Neuron (in vitro differentiated cells): Measurements from ENCODE around the gene PRSS12.
A peak's percentile ranks its signal among the peaks of the same experiment; 100 is the strongest.
"Not testable (repeated sequence)": the region's sequence is repeated elsewhere in the genome, so short reads cannot be mapped to it uniquely, and the experiment has no call there.

ENCODE experiments used
- H2AFZ ChIP-seq: one replicate; pipeline ENCODE4 v1.6.1; 2013; ENCODE audit warnings: low read depth, mild to moderate bottlenecking, inconsistent platforms, low read length, moderate library complexity
- H3K27me3 ChIP-seq: one replicate; pipeline ENCODE4 v1.6.1; 2013; ENCODE audit warnings: low read length; ENCODE audit not compliant: insufficient read depth
- H3K36me3 ChIP-seq: one replicate; pipeline ENCODE4 v1.6.1; 2013; ENCODE audit warnings: low read length; ENCODE audit not compliant: insufficient read depth
- H3K4me1 ChIP-seq: one replicate; pipeline ENCODE4 v1.6.1; 2013; ENCODE audit warnings: low read length; ENCODE audit not compliant: insufficient read depth
- H3K4me3 ChIP-seq: 2 replicates; pipeline ENCODE4 v1.5.1; 2013; ENCODE audit warnings: mild to moderate bottlenecking, low read length, moderate library complexity
- H3K9me3 ChIP-seq: one replicate; pipeline ENCODE4 v1.6.1; 2013; ENCODE audit warnings: low read length

The PRSS12 gene

DNA sequence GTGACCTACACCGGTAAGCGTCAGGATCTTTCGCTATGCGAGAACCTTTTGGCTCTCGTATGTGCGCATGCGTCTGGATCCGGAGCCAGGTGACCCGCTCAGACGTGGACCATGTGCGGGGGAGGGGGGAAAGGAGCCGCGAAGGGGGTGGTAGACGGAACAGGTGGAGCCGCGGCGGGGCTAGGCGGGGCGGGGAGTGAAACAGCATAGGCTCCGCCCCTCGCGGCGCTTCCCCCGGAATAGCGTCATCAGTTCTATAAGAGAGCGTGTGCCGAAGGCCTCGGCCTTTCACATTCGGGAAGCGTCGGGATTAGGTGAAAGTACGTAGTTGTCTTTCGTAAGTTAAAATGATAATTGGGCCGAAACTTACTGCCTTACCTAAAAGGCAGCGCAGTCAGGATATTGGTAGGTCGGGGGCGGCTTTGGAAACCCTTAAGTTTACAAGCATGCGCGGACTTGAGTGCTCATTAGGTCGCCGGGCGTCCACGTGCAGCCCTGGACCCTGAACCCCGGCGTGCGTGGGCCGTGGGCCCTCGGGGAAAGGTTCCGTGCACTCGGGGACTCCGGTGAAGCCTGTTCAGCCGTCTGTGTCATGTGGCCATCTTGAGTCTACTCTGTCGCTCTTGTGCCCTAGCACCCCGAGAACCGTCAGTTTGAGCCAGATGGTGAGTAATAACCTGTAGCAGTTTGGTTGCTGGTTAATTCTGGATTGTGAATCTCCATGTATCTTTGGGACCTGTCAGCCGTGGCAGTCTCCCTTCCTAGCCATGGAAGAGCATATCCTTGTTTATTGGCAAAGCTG is 74.1 kb downstream of the PRSS12 start:
- Histone ChIP-seq H3K36me3 (no peaks in the 10 kb centered on the region), H3K9me3 (no peaks in the 10 kb centered on the region), H3K4me1 (no peaks in the 10 kb centered on the region), H2AFZ (peak overlapping the region; percentile 82), H3K4me3 (peak overlapping the region; percentile 86), H3K27me3 (peaks cover under 1% of the 10 kb centered on the region)

GRCh38 chr4:118277243-118277642 is 75.6 kb downstream of the PRSS12 start:
- Histone ChIP-seq H3K4me3 (no peak overlapping the region), H2AFZ (no peak overlapping the region), H3K27me3 (peaks cover 6% of the 10 kb centered on the region), H3K9me3 (no peaks in the 10 kb centered on the region), H3K36me3 (no peaks in the 10 kb centered on the region), H3K4me1 (no peaks in the 10 kb centered on the region)

DNA sequence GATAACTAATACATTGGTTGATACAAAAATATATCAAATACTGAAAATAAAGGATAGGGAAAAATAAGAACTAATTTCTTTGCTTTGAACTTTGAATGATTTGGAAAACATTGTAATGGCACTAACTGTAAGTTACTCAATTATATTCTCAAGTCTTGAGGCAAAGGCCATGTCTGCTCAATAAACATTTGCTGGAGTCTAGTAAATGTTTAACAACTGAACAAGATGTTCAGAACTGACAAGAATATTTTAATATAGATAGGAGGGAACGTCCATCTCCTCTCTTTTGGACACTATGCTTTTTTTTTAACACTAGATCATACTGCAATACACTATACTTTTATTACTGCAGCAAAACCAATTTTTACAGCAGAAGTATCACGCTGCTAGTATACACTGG is 76.2 kb downstream of the PRSS12 start:
- Histone ChIP-seq H3K4me3 (no peak overlapping the region), H3K9me3 (no peaks in the 10 kb centered on the region), H3K4me1 (no peaks in the 10 kb centered on the region), H2AFZ (no peak overlapping the region), H3K36me3 (no peaks in the 10 kb centered on the region), H3K27me3 (peaks cover 6% of the 10 kb centered on the region)

GRCh38 chr4:118273642-118274041 is 79.2 kb downstream of the PRSS12 start:
- Histone ChIP-seq H3K4me3 (no peak overlapping the region), H3K4me1 (no peaks in the 10 kb centered on the region), H2AFZ (no peak overlapping the region), H3K27me3 (peaks cover 6% of the 10 kb centered on the region), H3K9me3 (no peaks in the 10 kb centered on the region), H3K36me3 (no peaks in the 10 kb centered on the region)

- Histone ChIP-seq H3K36me3 (no peaks in the 10 kb centered on the region), H3K27me3 (peaks cover 6% of the 10 kb centered on the region), H3K4me3 (no peak overlapping the region), H3K4me1 (no peaks in the 10 kb centered on the region), H3K9me3 (no peaks in the 10 kb centered on the region), H2AFZ (no peak overlapping the region)
Observed at GRCh38 chr4:118271788-118272187, 81.0 kb downstream of the PRSS12 start.

DNA sequence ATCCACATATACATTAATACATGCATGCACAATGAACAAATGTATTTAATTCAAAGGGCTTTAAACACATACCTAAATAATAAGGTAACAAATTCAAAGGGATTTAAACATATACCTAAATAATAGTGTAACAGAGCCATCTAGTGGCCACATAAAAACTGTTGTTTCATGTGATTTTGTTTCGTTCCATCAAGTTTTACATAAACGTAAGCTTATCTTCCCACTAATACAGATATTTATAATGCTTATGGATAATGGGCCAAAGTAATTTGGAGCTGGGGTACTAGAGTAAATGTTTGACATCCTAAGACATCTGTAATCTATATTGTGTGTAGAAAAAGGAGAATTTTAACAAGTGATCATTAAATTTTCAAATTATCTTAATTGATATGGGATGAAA is 82.3 kb downstream of the PRSS12 start:
- H3K36me3 ChIP-seq: no peaks in the 10 kb centered on the region
- no peak overlapping the region for H2AFZ ChIP-seq
- H3K4me1 ChIP-seq: no peaks in the 10 kb centered on the region
- H3K4me3 ChIP-seq: no peak overlapping the region
- H3K9me3 ChIP-seq: no peaks in the 10 kb centered on the region
- H3K27me3 ChIP-seq: peaks cover 6% of the 10 kb centered on the region

- H3K27me3 ChIP-seq: peaks cover 6% of the 10 kb centered on the region
- no peaks in the 10 kb centered on the region for H3K9me3 ChIP-seq
Observed at GRCh38 chr4:118268780-118269179, 84.0 kb downstream of the PRSS12 start.

GRCh38 chr4:118266145-118266496 is 86.7 kb downstream of the PRSS12 start:
- not testable (repeated sequence) for H2AFZ ChIP-seq, H3K4me1 ChIP-seq, H3K4me3 ChIP-seq, H3K27me3 ChIP-seq, H3K9me3 ChIP-seq, H3K36me3 ChIP-seq

More at GRCh38 chr4:118268780-118269179, 84.0 kb downstream of the PRSS12 start:
- H3K4me3 ChIP-seq: no peak overlapping the region
- H3K36me3 ChIP-seq: no peaks in the 10 kb centered on the region
- no peaks in the 10 kb centered on the region for H3K4me1 ChIP-seq
- H2AFZ ChIP-seq: no peak overlapping the region

GRCh38 chr4:118265312-118266144 is 87.3 kb downstream of the PRSS12 start:
- Histone ChIP-seq H3K27me3 (no peaks in the 10 kb centered on the region), H3K4me3 (no peak overlapping the region), H3K9me3 (no peaks in the 10 kb centered on the region), H3K4me1 (no peaks in the 10 kb centered on the region), H3K36me3 (no peaks in the 10 kb centered on the region), H2AFZ (no peak overlapping the region)

- Histone ChIP-seq H3K4me3 (no peak overlapping the region), H2AFZ (no peak overlapping the region), H3K4me1 (no peaks in the 10 kb centered on the region), H3K36me3 (no peaks in the 10 kb centered on the region), H3K27me3 (no peaks in the 10 kb centered on the region), H3K9me3 (no peaks in the 10 kb centered on the region)
Observed at GRCh38 chr4:118264096-118264495, 88.7 kb downstream of the PRSS12 start.

- H2AFZ ChIP-seq: no peak overlapping the region
- H3K27me3 ChIP-seq: no peaks in the 10 kb centered on the region
- H3K36me3 ChIP-seq: no peaks in the 10 kb centered on the region
- no peaks in the 10 kb centered on the region for H3K9me3 ChIP-seq
- H3K4me1 ChIP-seq: no peaks in the 10 kb centered on the region
- H3K4me3 ChIP-seq: no peak overlapping the region
Observed at GRCh38 chr4:118260309-118260708, 92.5 kb downstream of the PRSS12 start.

- no peaks in the 10 kb centered on the region for H3K36me3 ChIP-seq
- H2AFZ ChIP-seq: no peak overlapping the region
- no peaks in the 10 kb centered on the region for H3K9me3 ChIP-seq
- H3K4me1 ChIP-seq: no peaks in the 10 kb centered on the region
- H3K4me3 ChIP-seq: no peak overlapping the region
- no peaks in the 10 kb centered on the region for H3K27me3 ChIP-seq
Observed at GRCh38 chr4:118259111-118259510, 93.7 kb downstream of the PRSS12 start.

GRCh38 chr4:118254368-118254767 is 98.4 kb downstream of the PRSS12 start:
- Histone ChIP-seq H3K4me3 (no peak overlapping the region), H3K4me1 (no peaks in the 10 kb centered on the region), H2AFZ (no peak overlapping the region), H3K36me3 (no peaks in the 10 kb centered on the region), H3K9me3 (no peaks in the 10 kb centered on the region), H3K27me3 (no peaks in the 10 kb centered on the region)
